Activated T-cell treated with anti-CD3 and anti-CD28 coated beads, Interleukin-2, amount 50 U/mL, for 4 hours (primary cell): ENCODE results near the gene CD47. TPM values are rescaled to one million over a fixed set of nuclear protein-coding genes. Genes with fewer than 3 reads are reported as not detected.

Experiments used
- ATAC-seq, 2 donors: fragments of 200-7000 bp; cut with Tn5 transposase; one replicate each; pipeline ENCODE4 v1.10.0; 2021
- DNase-seq: peaks from one replicate; pipeline ENCODE4 v3.0.0-alpha.2; 2020
- H3K27me3 Mint-ChIP-seq: one replicate; pipeline ENCODE4 v1.8.0; 2021; ENCODE audit warnings: low read depth, mixed read lengths
- H3K36me3 Mint-ChIP-seq: one replicate; pipeline ENCODE4 v1.8.0; 2022; ENCODE audit warnings: mixed read lengths; ENCODE audit not compliant: insufficient read depth
- H3K4me1 Mint-ChIP-seq: one replicate; pipeline ENCODE4 v1.8.0; 2021; ENCODE audit warnings: low read depth, mixed read lengths
- H3K4me3 Mint-ChIP-seq: one replicate; pipeline ENCODE4 v1.8.0; 2021; ENCODE audit warnings: mild to moderate bottlenecking, moderate library complexity, mixed read lengths
- H3K9me3 Mint-ChIP-seq: one replicate; pipeline ENCODE4 v1.8.0; 2021; ENCODE audit warnings: mixed read lengths
- total RNA-seq, 3 donors: library from RNA; stranded (reverse); gene quantifications; one replicate each; pipeline ENCODE4 v1.2.1, GENCODE V29; 2021

CD47 gene
- total RNA-seq, 3 donors from 2014 or later: 112 to 126 (median 115) TPM

- DNase-seq (no peak), ATAC-seq (no peak)
- no peak overlapping the region for H3K4me3 Mint-ChIP-seq
Observed at GRCh38 chr3:108036401-108036800, 54.4 kb downstream of the CD47 start.

GRCh38 chr3:108035751-108036150 is 55.1 kb downstream of the CD47 start:
- DNase-seq: no peak
- Mint-ChIP-seq H3K27me3 (no peaks in the 10 kb centered on the region), H3K4me1 (peaks cover 15% of the 10 kb centered on the region), H3K36me3 (peaks cover 38% of the 10 kb centered on the region), H3K4me3 (no peak overlapping the region), H3K9me3 (no peaks in the 10 kb centered on the region)
- no peak for ATAC-seq

More at GRCh38 chr3:108036401-108036800, 54.4 kb downstream of the CD47 start:
- no peaks in the 10 kb centered on the region for H3K9me3 Mint-ChIP-seq
- peaks cover 32% of the 10 kb centered on the region for H3K36me3 Mint-ChIP-seq
- peaks cover 15% of the 10 kb centered on the region for H3K4me1 Mint-ChIP-seq
- H3K27me3 Mint-ChIP-seq: no peaks in the 10 kb centered on the region

DNA sequence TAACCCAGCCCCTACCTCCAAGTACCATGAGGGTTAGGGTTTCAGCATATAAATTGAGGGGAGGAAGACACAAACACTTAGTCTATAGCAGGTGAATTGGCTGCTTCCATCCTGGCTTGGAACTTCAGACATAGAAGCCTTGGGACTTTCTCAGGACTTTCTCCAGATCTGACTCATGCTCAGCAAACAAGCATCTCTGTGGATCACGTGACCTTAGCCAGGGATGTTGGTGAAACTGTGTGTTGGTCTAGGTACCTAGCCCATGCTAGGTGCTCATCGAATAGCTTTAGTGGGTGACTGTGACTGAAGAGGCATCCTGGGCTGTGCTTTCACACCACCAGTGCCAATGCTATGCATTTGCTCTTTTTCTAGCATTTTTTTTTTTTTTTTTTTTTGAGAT is 58.9 kb downstream of the CD47 start:
- H3K4me3 Mint-ChIP-seq: no peak overlapping the region
- H3K36me3 Mint-ChIP-seq: peaks cover 58% of the 10 kb centered on the region
- DNase-seq: no peak
- peaks cover 16% of the 10 kb centered on the region for H3K4me1 Mint-ChIP-seq
- no peak for ATAC-seq
- peaks cover 10% of the 10 kb centered on the region for H3K9me3 Mint-ChIP-seq
- H3K27me3 Mint-ChIP-seq: no peaks in the 10 kb centered on the region

DNA sequence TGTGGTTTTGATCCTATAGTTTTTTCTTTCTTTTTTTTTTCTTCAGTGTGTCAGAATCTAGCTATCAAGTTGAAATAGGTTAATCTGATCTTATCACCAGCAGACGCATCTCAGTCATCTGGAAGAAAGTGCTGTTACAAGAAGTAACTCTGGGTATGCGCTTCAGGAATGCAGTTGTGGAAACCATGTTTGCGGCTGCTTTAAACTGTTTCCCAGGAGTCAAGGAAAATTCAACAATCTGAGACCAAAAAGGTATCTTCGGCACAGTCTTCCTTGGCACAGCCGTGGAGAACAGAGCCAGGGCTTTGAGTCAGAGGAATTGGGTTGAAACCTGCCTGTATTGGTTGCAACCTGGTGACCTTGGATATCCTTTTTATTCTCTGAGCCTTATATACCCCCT is 59.9 kb downstream of the CD47 start:
- Mint-ChIP-seq H3K4me3 (no peak overlapping the region), H3K9me3 (peaks cover 10% of the 10 kb centered on the region), H3K4me1 (peaks cover 9% of the 10 kb centered on the region), H3K27me3 (no peaks in the 10 kb centered on the region), H3K36me3 (peaks cover 59% of the 10 kb centered on the region)
- DNase-seq: no peak
- ATAC-seq: no peak

DNA sequence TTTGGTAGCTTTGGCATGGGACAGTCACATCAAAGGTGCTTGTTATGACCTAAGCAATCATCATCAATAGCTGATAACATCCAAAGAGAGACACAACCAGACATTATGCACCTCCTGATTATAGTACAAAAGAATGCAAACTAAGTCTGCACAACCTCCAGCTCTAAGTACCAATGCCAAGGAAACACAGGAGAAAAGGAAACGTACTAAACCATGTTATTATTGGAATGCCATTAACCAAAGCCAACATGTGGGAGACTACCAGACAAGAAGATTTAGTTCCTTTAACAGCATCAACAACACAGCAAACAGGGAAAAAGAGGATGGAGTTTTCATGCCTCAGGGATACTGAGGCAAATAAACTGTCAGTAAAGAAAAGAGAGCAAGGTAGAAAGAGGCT is 61.4 kb downstream of the CD47 start:
- ATAC-seq (no peak), DNase-seq (no peak)
- H3K36me3 Mint-ChIP-seq: peaks cover 60% of the 10 kb centered on the region
- no peaks in the 10 kb centered on the region for H3K27me3 Mint-ChIP-seq
- H3K4me3 Mint-ChIP-seq: no peak overlapping the region
- H3K4me1 Mint-ChIP-seq: peaks cover 7% of the 10 kb centered on the region
- peaks cover 10% of the 10 kb centered on the region for H3K9me3 Mint-ChIP-seq

- no peak for ATAC-seq
- peaks cover 55% of the 10 kb centered on the region for H3K36me3 Mint-ChIP-seq
Observed at GRCh38 chr3:108028896-108029295, 61.9 kb downstream of the CD47 start.

GRCh38 chr3:108025177-108025576 is 65.7 kb downstream of the CD47 start:
- peaks cover 30% of the 10 kb centered on the region for H3K36me3 Mint-ChIP-seq
- H3K27me3 Mint-ChIP-seq: no peaks in the 10 kb centered on the region
- H3K4me1 Mint-ChIP-seq: peaks cover 8% of the 10 kb centered on the region
- peaks cover 10% of the 10 kb centered on the region for H3K9me3 Mint-ChIP-seq
- no peak overlapping the region for H3K4me3 Mint-ChIP-seq
- no peak for DNase-seq
- ATAC-seq: no peak

More at GRCh38 chr3:108028896-108029295, 61.9 kb downstream of the CD47 start:
- no peak for DNase-seq
- Mint-ChIP-seq H3K4me1 (peaks cover 7% of the 10 kb centered on the region), H3K27me3 (no peaks in the 10 kb centered on the region), H3K4me3 (no peak overlapping the region), H3K9me3 (peaks cover 10% of the 10 kb centered on the region)

DNA sequence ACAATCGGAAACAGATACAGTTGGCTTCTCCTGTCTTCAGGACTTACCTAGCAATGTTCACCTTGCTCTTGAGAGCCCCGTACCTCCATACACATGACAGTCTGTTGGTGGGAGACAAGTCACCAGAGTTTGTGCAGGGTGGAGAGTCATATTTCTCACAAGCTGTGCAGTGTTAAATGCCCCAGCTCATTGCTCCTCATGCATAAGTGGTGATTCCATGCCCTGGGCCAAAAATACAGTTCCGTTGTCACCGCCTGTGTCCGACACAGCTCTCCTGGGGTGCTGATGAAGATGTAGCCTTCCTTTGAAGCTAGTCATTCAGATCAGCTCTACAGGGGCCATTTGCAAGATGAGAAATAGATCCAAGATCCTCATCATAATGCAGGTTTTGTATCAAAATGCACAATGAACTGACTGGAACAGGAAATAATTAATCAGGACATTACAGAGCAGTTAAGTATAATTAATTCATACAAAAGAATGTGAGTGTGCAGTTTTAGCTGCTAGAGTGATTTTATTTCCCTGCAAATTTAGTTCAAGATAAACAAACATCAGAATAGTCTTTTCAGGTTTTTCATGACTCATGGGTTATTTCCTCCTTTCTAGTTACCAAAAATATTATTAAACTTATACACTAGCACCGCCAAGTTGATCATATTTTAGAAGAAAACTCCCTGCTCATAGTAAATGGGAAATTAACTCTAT is 66.5 kb downstream of the CD47 start:
- DNase-seq: no peak
- Mint-ChIP-seq H3K36me3 (peaks cover 26% of the 10 kb centered on the region), H3K4me1 (peaks cover 8% of the 10 kb centered on the region), H3K9me3 (peaks cover 10% of the 10 kb centered on the region), H3K27me3 (no peaks in the 10 kb centered on the region), H3K4me3 (no peak overlapping the region)
- no peak for ATAC-seq

- Mint-ChIP-seq H3K4me3 (no peak overlapping the region), H3K27me3 (no peaks in the 10 kb centered on the region), H3K9me3 (peaks cover 3% of the 10 kb centered on the region), H3K36me3 (peaks cover 12% of the 10 kb centered on the region), H3K4me1 (peaks cover 8% of the 10 kb centered on the region)
- ATAC-seq (no peak), DNase-seq (no peak)
Observed at GRCh38 chr3:108022256-108023150, 68.3 kb downstream of the CD47 start.

GRCh38 chr3:108021533-108021932 is 69.3 kb downstream of the CD47 start:
- no peak for DNase-seq
- peaks cover 9% of the 10 kb centered on the region for H3K36me3 Mint-ChIP-seq
- H3K4me3 Mint-ChIP-seq: no peak overlapping the region
- H3K4me1 Mint-ChIP-seq: peaks cover 6% of the 10 kb centered on the region
- ATAC-seq: no peak
- no peaks in the 10 kb centered on the region for H3K27me3 Mint-ChIP-seq
- no peaks in the 10 kb centered on the region for H3K9me3 Mint-ChIP-seq

GRCh38 chr3:108021131-108021530 is 69.7 kb downstream of the CD47 start:
- Mint-ChIP-seq H3K36me3 (peaks cover 9% of the 10 kb centered on the region), H3K9me3 (no peaks in the 10 kb centered on the region), H3K4me3 (no peak overlapping the region), H3K4me1 (peaks cover 6% of the 10 kb centered on the region), H3K27me3 (no peaks in the 10 kb centered on the region)
- ATAC-seq (no peak), DNase-seq (no peak)

GRCh38 chr3:108018552-108018951 is 72.3 kb downstream of the CD47 start:
- H3K27me3 Mint-ChIP-seq: no peaks in the 10 kb centered on the region
- ATAC-seq: no peak

GRCh38 chr3:108017587-108017986 is 73.2 kb downstream of the CD47 start:
- no peaks in the 10 kb centered on the region for H3K9me3 Mint-ChIP-seq
- peaks cover 10% of the 10 kb centered on the region for H3K36me3 Mint-ChIP-seq
- peaks cover 1% of the 10 kb centered on the region for H3K4me1 Mint-ChIP-seq
- no peak for ATAC-seq
- no peak overlapping the region for H3K4me3 Mint-ChIP-seq
- no peaks in the 10 kb centered on the region for H3K27me3 Mint-ChIP-seq
- no peak for DNase-seq

More at GRCh38 chr3:108018552-108018951, 72.3 kb downstream of the CD47 start:
- H3K4me1 Mint-ChIP-seq: peaks cover 1% of the 10 kb centered on the region
- no peak for DNase-seq
- no peaks in the 10 kb centered on the region for H3K9me3 Mint-ChIP-seq
- no peak overlapping the region for H3K4me3 Mint-ChIP-seq
- H3K36me3 Mint-ChIP-seq: peaks cover 10% of the 10 kb centered on the region

- DNase-seq (no peak), ATAC-seq (no peak)
- Mint-ChIP-seq H3K4me1 (peaks cover 1% of the 10 kb centered on the region), H3K4me3 (no peak overlapping the region), H3K36me3 (peaks cover 10% of the 10 kb centered on the region), H3K9me3 (no peaks in the 10 kb centered on the region), H3K27me3 (no peaks in the 10 kb centered on the region)
Observed at GRCh38 chr3:108014943-108015342, 75.9 kb downstream of the CD47 start.
